Omental fat pad (tissue), 4 donors: ENCODE results near the gene ABCA4. TPM values are rescaled to one million over a fixed set of nuclear protein-coding genes. Genes with fewer than 3 reads are reported as not detected.

ENCODE experiments used
- ATAC-seq: fragments of 150-250 bp; one replicate; pipeline ENCODE4 v1.9.1; 2016; ENCODE audit warnings: mild to moderate bottlenecking, moderate library complexity; ENCODE audit not compliant: low FRiP score
- DNase-seq: peaks from one replicate; pipeline ENCODE4 v3.0.0-alpha.2; 2019; ENCODE audit warnings: low spot score
- total RNA-seq, 4 donors: library from RNA; depleted of rRNA; stranded (reverse); fragments of >200 nt; gene quantifications; one replicate each; pipeline ENCODE4 v1.1.0, GENCODE V29; 2016
- TF ChIP-seq, protein P1 (sequence below), 3 donors: fragments of 450-650 bp; IDR thresholded peaks; one replicate each; pipeline ENCODE4 v1.5.1; 2016 to 2017; ENCODE audit warnings: antibody characterized with exemption in 3 of 3, mild to moderate bottlenecking in 3 of 3, moderate library complexity in 2 of 3

Gene ABCA4
- total RNA-seq, 4 donors from 2014 or later: 0.37 to 0.79 (median 0.38) TPM; not detected in 1

GRCh38 chr1:94142022-94142421, 21.1 kb upstream of the ABCA4 start:
- ATAC-seq (no peak), DNase-seq (no peak)
- TF ChIP-seq, protein P1, sequence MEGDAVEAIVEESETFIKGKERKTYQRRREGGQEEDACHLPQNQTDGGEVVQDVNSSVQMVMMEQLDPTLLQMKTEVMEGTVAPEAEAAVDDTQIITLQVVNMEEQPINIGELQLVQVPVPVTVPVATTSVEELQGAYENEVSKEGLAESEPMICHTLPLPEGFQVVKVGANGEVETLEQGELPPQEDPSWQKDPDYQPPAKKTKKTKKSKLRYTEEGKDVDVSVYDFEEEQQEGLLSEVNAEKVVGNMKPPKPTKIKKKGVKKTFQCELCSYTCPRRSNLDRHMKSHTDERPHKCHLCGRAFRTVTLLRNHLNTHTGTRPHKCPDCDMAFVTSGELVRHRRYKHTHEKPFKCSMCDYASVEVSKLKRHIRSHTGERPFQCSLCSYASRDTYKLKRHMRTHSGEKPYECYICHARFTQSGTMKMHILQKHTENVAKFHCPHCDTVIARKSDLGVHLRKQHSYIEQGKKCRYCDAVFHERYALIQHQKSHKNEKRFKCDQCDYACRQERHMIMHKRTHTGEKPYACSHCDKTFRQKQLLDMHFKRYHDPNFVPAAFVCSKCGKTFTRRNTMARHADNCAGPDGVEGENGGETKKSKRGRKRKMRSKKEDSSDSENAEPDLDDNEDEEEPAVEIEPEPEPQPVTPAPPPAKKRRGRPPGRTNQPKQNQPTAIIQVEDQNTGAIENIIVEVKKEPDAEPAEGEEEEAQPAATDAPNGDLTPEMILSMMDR (IDR thresholded peaks at IDR 0.05): no peak

DNA sequence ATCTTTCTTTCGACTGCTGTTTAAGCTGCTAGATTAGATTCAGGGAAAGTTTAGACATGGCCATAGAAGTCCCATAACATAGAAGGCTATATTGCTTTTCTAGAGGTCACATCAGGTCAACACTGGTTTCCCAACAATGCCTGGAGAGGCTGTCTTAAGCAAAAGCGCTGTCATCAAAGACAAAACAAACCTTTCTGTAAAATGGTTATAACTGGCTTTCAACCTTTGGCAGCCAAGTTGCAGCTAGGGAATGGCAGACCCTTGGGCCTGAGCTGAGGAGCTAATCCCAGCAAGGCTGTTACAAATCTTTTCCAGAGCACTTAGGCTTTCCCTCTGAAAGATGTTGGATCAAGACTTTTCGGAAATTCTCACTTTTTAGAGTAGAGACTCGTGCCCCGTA, 11.2 kb upstream of the ABCA4 start:
- TF ChIP-seq, protein P1 (IDR thresholded peaks at IDR 0.05): no peak
- ATAC-seq (no peak), DNase-seq (no peak)

DNA sequence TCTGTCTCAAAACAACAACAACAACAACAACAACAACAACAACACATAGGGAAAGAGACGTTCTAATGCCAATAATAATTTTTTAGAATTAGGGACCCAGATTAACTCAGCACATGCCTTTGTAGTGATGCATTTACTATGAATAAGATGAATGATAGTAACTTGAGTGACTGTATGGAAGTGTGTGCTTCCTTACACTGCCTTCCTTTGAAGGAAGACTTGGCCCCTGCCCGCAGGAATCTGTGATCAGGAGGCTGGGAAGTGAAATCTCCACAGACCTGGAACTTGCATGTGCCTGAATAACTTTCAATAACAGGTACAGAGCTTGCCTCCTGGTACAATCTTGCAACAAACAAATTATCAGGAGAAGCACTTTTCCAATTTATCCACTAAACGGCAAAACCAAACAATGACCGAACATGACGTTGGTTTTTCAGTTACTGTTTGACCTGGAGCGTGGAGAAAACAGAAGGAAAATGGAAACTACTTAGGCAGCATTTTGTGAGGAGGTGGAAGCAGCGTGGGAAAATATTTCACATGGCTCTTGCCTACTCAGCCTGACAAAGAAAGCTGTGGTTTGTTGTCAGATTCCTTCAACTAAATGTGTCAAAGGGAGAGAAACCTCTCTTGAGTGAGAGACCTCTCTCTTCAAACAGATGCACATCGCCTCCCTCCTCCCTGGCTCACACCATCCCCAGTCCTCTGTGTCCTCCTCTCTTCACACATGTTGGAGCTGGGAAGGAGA, 10.1 kb upstream of the ABCA4 start:
- ATAC-seq: no peak
- TF ChIP-seq, protein P1 (IDR thresholded peaks at IDR 0.05): no peak
- DNase-seq: no peak

DNA sequence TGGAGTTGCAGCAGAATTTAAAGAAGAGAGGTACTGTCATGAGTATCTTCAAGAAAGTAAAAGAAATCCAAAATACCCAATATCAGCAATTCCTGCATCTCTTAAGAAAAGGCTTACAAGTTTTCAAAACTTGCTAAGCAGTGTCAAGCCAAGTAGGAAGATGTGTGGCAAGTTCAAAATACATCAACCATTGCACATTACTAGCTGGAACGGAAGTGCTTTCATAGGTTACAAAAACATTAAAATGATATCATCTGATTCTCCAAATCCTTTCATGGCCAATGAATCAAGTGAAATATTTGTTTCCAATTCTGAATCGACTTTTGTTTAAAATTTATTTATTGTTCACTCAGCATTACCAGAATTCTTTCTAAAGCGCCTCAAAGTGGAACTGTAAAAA, 5.7 kb upstream of the ABCA4 start:
- DNase-seq: no peak
- TF ChIP-seq, protein P1 (IDR thresholded peaks at IDR 0.05): no peak
- no peak for ATAC-seq

DNA sequence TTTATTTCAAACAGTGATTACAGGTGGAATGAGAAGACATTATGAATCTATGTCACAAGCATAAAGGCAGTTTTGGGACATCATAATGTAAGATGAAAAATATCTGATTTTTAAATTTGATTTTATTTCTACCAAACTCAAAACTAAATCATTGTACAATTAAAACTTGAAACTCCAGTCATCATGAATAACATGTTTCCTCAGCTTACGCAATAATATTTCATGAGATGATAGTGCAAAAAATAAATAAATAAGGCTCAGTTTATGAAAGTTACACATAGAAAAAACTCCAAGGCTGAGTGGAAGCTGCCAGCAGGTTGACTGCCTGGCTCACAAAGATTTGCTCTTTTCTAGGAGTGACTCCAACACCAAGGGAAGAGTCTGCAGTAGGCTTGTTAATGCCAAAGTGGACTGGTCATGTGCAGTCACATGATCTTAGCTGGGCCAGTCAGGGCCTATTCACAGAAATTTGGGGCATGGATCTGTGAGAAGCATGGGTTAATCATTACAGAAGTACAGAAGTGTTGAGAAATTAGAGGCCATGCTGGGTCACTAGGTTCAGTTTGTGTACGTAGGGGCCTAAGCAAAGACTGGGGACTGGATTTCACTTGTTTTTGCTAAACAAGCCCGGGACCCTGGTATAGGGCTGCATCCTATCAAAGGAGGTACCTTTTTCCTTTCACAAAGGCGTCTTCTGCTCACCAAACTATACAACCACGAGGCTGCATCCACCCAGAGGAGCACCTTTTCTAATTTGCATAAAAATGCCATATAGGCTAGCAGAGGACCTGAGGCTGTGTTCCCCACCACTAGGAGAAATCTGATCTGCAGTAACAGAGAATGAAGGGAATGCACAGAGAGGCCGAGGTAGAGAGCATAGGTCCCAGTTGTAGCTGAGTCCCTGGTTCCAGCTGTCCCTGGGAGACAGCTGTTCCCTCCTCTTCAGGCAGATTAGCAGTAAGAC, 4.9 kb upstream of the ABCA4 start:
- ATAC-seq (no peak), DNase-seq (no peak)
- TF ChIP-seq, protein P1 (IDR thresholded peaks at IDR 0.05): no peak

DNA sequence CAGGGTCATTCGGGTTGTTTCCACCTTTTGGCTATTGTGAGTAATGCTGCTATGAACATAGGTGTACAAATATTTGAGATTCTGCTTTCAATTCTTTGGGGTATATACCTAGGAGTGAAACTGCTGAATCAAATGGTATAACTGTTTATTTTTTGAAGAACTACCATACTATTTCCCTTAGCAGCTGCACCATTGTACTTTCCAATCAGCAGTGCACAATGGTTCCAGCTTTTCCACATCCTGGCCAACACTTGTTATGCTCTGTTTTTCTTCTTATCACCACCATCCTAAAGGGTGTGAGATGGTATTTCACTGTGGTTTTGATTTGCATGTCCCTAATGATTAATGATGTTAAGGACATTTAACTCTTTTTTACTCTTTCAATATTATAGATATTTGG, 3.6 kb upstream of the ABCA4 start:
- TF ChIP-seq, protein P1 (IDR thresholded peaks at IDR 0.05): no peak
- DNase-seq (no peak), ATAC-seq (no peak)
